Skin of body (tissue), 2 donors: ENCODE data around the gene TMEM81. TPM values are rescaled to one million over a fixed set of nuclear protein-coding genes. Genes with fewer than 3 reads are reported as not detected.

Source experiments
- DNase-seq: peaks from one replicate; lab custom pipeline; 2025; lab: John Stamatoyannopoulos, UW
- total RNA-seq: library from RNA; depleted of rRNA; stranded (reverse); fragments of >200 nt; gene quantifications from one replicate; pipeline ENCODE4 v1.2.3, GENCODE V29; 2014

Gene TMEM81
- total RNA-seq, 1 donor from 2014 or later: 0.79 TPM

DNA sequence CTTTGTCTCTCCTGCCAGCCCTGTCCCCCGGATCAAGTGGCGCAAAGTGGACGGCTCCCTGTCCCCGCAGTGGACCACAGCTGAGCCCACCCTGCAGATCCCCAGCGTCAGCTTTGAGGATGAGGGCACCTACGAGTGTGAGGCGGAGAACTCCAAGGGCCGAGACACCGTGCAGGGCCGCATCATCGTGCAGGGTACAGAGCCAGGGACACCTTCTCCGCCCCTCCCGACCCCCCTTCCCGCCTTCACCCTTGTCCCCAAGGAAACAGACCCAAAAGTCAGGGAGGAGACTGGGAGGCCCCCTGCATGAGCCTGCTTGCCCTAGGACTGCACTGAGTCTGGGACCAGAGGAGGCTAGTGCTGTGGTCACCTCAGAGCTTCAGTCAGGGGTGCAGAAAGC, 23.0 kb downstream of the TMEM81 start:
- no peak for DNase-seq

DNA sequence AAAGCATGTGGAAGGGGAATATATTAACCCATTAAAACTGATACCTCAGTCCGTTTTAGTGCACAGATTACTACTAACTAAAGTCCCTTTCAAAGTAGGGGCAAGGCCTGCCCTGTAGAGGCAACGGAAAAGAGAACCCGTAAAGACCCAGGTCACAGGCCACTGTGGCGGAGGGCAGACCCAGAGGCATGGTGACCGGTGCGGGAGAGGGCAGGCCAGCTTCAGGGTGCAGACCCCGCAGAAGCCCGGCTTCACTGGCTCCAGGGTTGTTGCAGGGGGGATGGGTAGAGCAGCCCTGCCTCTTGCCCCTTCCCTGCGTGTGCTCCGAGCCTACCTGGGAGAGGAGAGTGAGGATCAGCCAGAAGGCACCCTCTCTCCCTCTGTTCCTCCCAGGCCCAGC, 23.5 kb downstream of the TMEM81 start:
- no peak for DNase-seq

DNA sequence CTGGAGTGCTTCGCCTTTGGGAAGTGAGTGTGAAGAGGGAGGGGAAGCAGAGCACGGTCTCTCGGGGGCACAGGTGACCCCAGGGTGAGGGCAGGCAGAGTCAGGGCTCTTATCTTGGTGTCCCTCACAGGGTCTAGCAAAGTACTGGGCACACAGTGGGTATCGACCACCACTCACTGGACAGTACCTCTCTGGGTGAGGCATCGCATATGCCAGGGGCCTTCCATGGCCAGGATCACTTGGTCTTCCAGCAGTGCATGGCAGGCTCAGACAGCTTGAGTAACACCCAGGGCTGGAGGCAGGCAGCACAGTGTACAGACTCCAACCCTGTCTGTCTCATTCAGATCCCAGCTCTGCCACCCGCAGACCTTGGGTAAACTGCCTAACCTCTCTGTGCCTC, 24.6 kb downstream of the TMEM81 start:
- DNase-seq: no peak

DNA sequence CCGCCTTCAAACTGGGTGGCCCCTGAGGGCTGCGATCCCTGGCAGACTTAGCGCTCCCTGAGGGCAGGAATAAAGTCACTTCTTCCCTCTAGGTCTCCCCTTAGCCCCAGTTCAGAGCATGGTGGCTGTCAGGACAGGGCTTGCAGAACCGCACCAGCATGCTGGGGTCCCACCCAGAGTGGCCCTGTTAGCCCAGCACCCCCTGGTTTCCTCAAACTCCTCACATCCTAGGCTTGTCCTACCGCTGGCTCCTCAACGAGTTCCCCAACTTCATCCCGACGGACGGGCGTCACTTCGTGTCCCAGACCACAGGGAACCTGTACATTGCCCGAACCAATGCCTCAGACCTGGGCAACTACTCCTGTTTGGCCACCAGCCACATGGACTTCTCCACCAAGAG, 25.4 kb downstream of the TMEM81 start:
- no peak for DNase-seq

DNA sequence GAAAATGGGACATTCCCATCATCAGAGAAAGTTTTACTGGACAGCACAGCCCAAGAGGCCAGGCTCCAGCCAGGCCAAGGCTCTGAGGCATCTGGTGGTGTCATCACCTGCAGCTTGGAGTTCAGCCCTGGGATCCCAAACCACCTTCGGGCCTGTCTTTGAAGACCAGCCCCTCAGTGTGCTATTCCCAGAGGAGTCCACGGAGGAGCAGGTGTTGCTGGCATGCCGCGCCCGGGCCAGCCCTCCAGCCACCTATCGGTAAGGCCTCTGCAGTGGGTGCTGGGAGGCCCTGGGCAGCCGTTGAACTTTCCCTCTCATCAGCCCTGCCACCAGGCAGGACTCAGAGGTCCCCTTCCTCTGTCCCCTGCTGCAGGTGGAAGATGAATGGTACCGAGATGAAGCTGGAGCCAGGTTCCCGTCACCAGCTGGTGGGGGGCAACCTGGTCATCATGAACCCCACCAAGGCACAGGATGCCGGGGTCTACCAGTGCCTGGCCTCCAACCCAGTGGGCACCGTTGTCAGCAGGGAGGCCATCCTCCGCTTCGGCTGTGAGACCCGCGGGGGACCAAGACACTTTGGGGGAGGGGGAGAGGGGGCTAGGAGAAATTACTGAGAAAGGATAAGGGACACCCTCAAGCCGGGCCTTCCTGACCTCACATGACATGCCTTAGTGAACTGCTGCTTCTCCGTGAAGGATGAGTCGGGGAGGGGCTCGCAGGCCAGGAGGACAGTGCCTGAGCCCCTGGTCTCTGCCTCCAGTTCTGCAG, 26.3 kb downstream of the TMEM81 start:
- no peak for DNase-seq

DNA sequence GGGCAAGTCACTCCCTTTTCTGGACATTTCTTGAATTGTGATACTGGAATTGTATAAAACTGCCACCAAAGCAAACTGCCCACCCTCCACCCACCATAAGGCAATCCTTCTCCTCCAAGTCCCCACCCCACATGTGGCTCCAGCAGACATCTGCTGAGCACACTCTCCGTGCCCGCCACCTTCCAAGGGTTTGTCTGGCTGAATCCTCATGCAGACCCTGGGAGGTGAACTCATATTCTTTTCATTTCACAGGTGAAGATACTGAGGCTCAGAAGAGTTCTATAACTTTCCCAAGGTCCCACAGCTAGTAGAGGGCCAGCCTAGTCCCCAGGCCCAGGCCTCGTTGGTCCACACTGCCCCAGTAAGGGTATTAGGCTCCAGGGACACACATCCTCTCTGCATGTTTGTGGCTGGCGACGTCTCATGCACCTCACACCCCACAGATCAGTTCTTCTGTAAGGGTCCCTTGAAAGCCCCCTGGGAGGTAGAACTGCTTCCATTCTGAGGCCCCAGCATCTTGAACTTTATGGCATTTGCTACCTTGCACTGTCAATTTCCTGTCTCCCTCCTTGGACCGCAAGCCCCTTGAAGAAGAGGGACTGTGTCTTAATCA, 27.2 kb downstream of the TMEM81 start:
- no peak for DNase-seq

DNA sequence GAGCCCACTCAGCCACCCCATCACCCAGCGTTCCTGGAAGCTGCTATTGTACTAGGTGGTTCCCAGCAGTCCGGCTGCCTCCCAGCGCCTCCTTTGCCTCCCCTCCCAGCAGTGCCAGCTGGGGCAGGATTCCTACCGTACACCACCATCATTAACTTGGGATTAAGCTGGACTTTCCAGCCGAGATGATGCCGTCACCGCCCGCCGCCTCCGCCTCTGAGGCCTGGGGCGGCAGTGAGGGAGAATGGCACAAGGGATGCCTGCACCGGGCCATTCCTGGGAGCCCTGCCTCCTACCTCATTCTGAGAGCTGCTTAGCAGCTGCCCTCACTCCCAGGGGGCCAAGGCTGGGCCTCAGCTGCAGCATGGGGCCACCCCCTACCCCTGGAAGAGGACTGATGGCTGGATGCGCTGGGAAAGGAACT, 28.1 kb downstream of the TMEM81 start:
- no peak for DNase-seq

DNA sequence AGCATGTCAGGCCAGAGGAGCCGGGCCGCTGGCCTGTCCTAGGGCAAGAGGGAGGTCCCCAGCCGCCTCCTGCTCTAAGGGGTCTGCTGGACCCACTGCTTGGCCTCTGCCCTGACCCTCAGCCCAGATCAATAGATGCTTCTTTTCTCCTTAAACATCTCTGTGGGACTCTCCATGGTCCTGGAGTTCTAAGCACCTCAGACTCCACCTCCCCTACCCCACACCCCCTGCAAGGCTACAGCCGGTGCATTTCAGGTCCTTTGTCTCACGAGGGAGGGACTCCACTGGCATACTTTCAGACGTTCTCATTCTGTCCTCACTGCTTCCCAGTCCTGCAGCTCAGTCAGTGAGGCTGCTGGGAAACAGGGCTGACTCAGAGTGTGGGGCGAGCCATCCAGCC, 30.2 kb downstream of the TMEM81 start:
- DNase-seq: no peak

DNA sequence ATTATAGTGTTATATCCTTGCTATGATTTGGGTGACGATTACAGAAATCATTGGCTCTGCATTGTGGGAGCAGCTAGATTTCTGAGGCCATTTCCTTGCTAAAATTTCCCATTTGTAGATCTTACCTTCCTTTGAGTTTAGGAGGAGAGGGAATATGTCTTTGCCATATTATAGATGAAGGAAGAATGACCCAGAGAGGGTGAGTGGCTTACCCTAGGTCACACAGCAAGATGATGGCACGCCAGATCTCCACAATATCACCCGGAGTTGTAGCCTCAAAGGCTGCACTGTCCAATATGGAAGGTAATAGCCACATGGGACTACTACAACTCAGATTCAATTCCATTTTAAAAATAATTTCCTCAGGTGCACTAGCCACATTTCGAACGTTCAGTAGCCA, 31.0 kb downstream of the TMEM81 start:
- no peak for DNase-seq

DNA sequence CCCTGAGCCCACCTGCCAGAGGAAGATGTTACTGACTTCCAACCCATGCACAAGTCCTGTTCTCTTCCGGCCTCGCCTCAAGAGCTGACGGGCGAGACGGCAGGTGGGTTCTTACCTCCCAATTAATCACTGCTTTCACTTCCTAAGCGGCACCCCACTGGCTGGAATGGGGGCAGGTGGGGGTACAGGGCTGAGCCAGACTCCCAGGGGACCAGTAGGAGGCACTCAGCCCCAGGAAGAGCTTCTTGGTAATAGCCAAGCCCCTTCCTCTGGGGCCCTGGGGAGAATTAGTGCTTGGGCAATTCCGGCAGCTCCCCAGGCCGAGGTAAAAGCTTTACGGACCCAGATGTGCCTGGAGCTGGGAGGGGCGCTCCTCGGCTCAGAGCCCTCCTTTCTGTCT, 31.6 kb downstream of the TMEM81 start:
- no peak for DNase-seq

DNA sequence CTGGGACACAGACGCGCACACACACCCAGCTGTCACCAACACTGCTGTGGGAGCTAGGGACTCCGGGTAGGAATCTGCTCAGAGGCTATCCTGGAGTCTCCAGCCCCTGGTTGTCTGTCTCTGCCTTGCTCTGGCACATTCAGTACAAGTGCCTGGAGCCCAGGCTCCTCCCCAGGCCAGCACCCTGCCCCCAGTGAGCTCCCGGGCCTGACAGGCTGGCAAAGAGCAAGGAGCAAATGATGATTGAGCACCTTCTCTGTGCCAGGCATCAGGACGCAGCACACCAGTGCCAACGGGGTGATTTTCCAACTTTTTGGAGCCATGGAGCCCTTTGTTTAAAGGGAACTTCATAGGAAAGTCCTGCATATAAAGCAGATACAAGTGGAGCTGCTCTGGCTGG, 34.8 kb downstream of the TMEM81 start:
- no peak for DNase-seq

DNA sequence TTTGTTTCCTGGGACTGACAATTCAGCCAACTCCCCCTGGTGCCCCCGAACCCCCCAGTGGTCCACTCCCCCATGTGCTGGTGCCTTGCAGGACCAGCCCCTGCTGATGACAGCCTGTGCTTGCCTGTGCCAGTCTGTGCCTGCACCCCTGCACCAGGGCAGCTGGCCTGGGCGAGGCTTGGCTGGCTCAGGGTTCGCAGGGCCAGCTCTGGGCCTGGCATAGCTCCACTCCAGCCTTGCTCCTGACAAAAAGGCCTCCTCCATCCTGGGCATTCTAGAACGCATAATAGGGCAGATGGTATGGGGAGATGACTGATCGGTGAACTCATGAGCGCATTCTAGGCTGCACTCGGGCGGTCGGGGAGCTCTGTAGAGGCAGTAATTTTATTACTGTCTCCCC, 35.9 kb downstream of the TMEM81 start:
- no peak for DNase-seq

DNA sequence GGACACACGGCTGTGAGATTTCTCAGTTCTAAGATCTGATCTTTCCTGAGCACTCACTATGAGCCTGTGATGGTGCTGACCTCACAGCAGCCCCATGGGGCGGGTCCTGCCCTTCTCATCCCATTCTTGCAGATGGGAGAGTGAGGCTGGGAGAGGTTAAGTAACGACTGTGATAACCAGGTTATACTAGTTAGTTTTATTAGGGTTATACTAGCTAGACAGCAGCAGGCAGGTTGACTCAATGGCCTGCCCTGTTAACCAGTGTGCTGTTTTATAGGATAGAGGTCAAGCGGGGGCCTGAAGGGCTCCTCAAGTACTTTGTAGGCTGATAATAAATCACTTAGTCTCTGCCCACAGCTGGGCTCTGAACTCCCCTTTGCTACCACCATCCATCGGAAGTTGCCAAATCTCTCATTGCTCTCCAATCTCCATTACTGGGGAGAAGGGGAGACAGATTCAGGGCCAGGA, 36.5 kb downstream of the TMEM81 start:
- DNase-seq: no peak

DNA sequence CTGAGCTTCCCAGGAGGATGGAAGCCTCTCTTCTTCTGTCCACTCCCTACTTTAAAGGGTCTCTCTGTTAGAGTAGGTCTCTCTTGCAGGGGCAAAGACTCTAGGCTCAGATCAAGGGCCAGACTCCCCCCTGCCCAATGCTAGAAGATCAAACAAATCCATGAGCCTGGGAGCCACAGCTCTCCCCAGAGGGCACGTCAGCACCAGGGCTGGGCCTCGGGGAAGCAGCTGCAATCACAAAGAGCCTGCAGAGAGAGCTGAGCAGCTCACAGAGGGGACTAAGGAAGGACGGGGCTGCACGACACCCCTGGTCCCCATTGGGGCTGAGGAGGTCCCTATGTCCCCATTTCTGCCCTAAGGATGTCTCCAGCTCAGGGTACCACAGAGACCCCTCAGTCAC, 37.4 kb downstream of the TMEM81 start:
- DNase-seq: no peak

DNA sequence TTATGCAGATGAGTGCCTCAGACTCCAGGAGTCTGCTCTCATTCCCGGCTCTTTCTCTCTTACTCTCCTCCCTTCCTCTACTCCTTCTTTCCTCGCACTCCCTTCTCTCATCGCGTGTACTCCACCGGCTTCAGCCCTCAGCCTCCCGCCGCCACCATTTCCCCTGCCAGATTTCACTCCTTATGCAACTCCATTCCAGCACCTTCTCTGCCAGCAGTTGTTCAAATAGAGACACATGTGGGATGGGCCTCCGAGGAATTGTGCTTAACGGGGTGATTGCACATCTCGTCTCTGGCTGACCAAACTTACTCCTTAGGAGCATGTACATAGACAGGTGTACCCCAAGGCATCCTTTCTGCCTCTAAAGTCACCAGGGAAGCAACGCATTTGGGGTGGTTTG, 39.1 kb downstream of the TMEM81 start:
- no peak for DNase-seq

DNA sequence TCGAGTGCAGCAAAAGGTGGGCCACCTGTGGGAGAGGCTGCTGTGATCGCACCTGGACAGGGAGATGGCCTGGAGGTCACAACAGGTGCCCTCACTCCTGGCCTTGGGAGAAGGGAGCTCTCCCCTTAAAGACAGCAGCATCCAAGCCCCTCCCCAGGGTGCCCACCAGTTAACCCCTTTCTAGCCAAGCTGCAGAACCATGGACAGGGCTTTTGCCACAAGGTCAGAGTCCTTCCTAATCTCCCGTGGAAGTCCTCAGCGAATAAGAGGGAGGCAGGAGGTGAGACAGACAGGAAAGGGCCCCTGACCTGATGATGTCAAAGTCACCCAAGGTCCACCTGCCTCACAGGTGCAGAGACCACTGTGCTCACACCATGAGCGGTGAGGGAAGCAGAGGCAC, 39.5 kb downstream of the TMEM81 start:
- DNase-seq: no peak

DNA sequence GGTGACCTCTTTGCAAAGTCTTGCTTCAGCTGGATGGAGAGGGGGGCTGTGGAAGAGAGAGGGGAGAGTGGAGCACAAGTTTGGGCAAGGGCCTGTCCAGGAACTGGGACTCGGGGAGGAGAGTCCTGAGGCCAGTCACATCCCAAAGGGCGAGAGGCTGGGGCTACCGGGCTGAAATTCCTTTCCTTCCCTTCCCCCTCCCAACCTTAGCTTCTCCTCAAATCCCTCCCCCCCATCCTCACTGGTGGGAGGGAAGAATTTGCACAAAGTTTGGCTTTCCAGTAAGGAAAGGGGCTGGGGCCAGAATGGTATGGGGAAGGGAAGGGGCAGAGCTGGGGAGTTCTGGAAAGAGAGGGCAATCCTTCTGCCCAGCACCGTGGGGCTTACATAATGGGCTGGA, 40.4 kb downstream of the TMEM81 start:
- no peak for DNase-seq

DNA sequence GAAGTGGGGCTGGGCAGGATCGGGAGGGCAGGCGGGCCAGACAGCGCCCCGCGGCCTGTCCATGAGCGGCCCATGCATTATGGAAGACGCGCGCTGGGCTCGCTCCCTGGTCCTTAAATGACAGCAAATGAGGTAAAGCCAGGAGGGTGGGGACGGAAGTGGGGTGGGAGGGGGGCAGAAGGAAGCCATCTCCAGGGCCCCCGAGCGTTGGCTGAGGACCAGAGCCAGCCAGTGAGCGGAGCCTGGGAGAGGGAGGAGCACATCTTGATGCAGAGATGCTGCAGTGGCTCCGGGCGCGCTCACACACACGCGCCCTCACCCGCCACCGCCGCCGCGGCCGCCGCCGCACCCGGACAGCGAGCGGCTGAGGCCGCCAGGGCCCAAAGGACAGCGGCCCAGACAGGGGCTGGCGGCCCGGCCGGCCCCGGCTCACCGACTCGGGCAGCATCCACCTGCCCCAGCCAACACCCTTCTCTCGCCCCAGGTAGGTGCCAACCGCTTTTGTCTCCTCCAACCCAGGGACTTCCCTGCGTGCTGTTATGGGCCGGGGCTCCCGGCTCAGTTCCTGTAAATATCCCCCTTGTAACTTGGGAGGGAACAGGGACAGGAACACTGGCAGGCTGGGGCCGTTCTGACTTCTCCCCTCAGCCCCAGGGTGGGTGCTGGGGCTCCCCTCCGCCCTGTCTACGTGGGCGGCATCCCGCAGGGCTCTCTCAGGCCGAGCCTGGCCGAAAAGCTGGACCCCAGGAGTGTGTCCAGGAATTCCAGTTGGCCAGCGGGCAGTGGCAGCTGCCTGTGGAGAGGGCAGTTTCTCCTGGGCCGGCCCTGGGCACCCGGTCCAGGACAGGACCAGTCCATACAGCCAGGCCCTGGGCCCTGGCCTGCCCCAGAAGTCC, 41.1 kb downstream of the TMEM81 start, which contains the start of gene CNTN2:
Gene CNTN2, plus strand, starts transcription at position 302 of the 896 bp plus-strand sequence. CDS start 9,974 bp downstream, outside the sequence.
- no peak for DNase-seq

DNA sequence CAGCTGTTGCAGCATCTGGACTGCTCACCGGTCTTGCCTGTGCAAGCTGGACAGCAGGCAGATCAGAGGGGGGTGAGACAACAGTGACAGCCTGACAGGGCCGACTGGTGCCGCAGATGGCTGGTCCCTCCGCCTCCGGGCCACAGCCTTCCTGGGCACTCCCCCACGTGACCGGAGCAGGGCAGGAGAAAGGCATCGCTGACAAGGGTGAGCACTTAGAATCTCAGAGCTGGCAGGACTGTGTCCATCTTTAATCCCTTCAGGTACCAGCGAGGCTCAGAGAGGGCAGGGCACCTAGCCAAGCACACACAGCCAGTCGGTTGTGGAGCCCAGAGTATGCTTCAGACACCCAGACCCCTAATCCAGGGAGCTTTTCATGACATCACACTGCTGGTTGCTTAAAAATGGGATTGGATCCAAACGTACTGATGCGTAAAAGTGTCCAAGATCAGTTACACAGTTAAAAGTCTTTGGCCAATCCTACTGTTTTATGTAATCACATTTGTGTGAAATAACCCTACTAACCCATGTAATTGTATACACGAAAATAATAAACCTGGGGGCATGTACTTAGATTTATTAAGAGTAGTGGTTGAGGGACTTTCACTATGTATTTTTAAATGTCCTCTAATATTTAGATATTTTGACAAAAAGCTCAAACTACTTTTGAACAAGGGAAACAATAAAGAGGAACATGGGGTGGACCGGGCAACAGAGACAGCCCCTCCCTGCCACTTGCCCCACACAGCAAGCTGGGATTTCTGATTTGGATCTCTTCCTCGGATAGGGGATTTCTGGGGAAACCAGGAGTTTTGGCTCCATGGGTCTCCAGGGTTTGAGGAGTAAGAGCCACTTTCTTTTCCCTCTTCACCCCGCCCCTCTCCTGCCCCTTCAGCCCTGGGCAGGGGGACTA, 42.0 kb downstream of the TMEM81 start:
- DNase-seq: no peak

DNA sequence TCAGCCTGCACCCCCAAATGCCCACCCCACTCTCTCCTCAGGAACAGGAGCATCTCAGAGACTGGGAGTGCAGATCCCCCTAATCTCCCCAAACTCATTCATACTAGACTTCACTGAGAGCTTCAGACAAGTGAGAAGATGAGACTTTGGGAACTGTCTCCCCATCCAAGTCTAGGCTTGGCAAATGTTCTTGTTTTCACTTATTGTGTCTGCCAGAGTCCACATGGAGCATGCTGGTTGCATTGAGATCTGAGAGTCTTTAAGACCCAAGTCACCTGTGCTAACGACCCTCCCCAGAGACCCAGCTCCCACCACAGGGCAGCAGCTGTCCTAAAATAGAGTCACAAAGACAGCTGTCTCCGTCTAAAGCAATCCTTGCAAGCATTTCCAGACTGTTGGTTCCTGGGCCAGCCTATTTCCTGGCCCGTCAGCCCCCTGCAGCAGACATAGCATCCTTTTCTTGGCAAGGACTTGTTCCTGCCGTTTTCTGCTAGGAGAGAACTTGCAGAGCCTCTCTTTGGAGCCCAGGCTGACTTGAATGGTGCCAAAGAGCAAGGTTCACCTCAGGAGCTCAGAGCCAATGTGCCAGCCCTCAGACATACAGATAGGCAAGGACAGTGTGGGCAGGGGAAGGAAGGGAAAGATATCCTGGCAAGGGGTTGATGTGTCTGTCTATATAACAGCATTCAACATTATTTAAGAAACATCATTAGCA, 43.1 kb downstream of the TMEM81 start:
- no peak for DNase-seq
